ENCODE results near the gene PSMB3.

PSMB3 gene

DNA sequence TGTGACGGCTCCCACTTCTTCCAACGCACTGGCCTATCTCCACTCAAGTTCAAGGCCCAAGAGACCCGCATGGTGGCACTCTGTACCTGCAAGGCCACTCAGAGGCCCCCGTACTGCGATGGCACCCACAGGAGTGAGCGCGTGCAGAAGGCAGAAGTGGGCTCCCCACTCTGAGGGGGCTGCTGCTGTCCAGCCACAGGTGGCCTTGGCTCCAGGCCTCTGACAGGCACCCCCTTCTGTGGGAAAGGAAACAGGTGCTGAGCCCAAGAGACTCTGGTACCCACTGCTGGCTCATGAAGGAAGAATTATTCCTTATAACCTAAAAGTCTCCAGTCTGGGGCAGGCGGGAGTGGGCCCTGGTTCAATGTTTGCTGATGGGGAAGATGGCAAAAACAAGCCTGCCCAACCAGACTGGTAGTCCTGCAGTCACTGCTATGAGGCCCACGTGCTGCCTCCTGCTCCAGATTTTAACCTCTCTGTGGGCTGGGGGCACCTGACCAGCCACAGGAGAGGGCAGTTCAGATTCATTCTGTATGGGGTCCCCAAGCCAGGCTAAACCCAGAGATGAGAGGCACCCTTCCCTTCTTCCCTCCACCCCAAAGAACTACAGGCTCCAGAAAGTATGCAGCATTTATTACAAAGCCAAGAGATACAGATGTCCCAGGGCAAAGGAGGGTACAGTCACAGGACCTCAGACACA lies 19.1 kb upstream of the PSMB3 start:
- no peak for TF ChIP-seq CTCF (conservative IDR thresholded peaks at IDR 0.05)
- peak overlapping the region; percentile 91 for H3K27ac ChIP-seq

- H3K27ac ChIP-seq: peak overlapping the region; percentile 91
- 0 out of 2 replicates have a peak, but pooled peaks have one; percentile 9 for TF ChIP-seq CTCF (conservative IDR thresholded peaks at IDR 0.05)
These were observed 18.3 kb upstream of the PSMB3 start for GRCh38 chr17:38733982-38734973.

DNA sequence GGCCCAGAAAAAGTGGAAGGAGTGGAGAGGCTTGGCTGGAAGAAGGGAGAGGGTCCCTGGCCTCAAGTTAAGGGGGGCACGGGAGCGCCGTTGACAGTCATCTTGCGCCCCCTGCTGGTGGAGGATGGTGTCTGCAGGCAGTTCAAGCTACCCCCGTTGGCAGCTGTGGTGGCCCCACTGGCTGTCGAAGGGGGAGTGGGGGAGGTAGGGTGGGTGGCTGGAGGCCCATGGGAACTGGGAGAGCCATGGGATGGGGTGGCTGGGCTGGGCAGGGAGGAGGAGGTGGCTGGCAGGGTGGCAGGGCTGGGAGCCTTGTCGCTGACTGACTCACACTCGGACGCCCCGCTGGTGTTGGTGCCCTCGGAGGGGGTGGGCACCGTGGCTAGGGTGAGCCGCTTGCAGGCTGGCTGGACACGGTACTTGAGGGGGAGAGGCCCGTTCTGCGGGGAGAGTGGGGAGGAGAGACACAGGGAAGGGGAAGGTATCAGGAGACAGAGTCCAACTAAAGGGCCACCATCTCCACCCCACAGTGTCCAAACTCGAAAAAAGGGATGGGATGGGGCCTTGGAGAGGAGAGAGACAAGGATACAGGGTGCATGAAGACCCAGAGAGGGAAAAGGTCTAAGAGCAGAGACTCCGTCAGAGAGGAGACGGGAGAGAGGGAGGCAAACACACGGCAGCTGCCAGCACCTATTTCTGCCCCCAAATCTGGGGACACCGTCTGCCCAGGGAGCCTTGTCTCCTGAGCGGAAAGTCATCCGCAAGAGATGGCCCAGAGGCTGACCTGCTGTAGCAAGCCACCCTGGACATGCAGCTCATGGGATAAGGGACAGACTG lies 17.2 kb upstream of the PSMB3 start:
- peak overlapping the region; percentile 91 for H3K27ac ChIP-seq
- TF ChIP-seq CTCF (conservative IDR thresholded peaks at IDR 0.05): peak; percentile 80

- H3K27ac ChIP-seq: no peak overlapping the region
- no peak for TF ChIP-seq CTCF (conservative IDR thresholded peaks at IDR 0.05)
These were observed 14.4 kb upstream of the PSMB3 start for GRCh38 chr17:38738007-38738662.

DNA sequence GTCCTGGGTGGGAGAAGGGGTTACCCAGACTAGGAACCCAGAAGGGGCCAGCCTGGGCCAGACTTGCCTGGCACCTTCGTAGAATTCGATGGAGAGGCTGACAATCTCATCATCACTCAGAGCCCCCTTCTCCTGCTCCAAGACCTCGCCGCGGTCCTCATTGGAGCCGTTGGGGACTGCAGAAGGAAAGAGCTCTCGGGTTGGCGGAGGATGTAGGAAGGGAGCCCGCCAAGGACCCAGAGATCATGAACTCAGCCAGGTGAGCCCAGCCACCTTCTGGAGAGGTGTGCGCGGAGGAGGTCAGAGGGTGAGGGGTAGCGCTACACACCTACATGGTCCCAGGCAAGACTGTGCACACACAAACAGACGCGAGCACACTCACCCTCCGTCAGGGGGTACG lies 13.9 kb upstream of the PSMB3 start:
- no peak for TF ChIP-seq CTCF (conservative IDR thresholded peaks at IDR 0.05)
- no peak overlapping the region for H3K27ac ChIP-seq

GRCh38 chr17:38739305-38739704 lies 13.2 kb upstream of the PSMB3 start:
- H3K27ac ChIP-seq: no peak overlapping the region

More at GRCh38 chr17:38739305-38739704, 13.2 kb upstream of the PSMB3 start:
- no peak for TF ChIP-seq CTCF (conservative IDR thresholded peaks at IDR 0.05)
